H1 (cell line): ENCODE measurements around the gene KLF16. TPM values are rescaled to one million over a fixed set of nuclear protein-coding genes. Genes with fewer than 3 reads are reported as not detected.

Experiments used
- GABPA ChIP-seq: IDR thresholded peaks from 2 replicates; pipeline ENCODE4 v1.6.1; 2011; ENCODE audit warnings: mild to moderate bottlenecking, low read length, moderate library complexity, borderline replicate concordance; ENCODE audit not compliant: insufficient read depth
- KDM5A ChIP-seq: fragments of 200-600 bp; IDR thresholded peaks from 2 replicates; pipeline ENCODE4 v1.7.1; 2012; ENCODE audit warnings: mild to moderate bottlenecking, low read length, inconsistent platforms, mixed read lengths
- SAP30 ChIP-seq: fragments of 300-600 bp; sonication (generic); IDR thresholded peaks from 2 replicates; pipeline ENCODE4 v1.7.1; 2012; ENCODE audit warnings: low read length, moderate library complexity, mild to moderate bottlenecking, inconsistent platforms; ENCODE audit not compliant: insufficient read depth, insufficient replicate concordance
- SP4 ChIP-seq: IDR thresholded peaks from 2 replicates; pipeline ENCODE4 v1.6.1; 2012; ENCODE audit warnings: low read length, inconsistent platforms
- SRF ChIP-seq: IDR thresholded peaks from 2 replicates; pipeline ENCODE4 v1.6.1; 2011; ENCODE audit warnings: mild to moderate bottlenecking, low read depth, low read length, moderate library complexity
- polyA plus RNA-seq, 7 experiments: library from polyadenylated mRNA; depleted of rRNA in 3 of 7; stranded (reverse) in 5 of 7; unstranded in 2 of 7; fragments of >200 nt in 5 of 7; fragments of 200-250 nt in 2 of 7; gene quantifications; 1 replicate in 5 of 7; 2 replicates in 1 of 7; 4 replicates in 1 of 7; pipeline versions ENCODE4 v1.2.1 to v1.2.3, GENCODE V29; 2011 to 2013; ENCODE audit warnings: missing spikeins in 2 of 7, mixed read lengths in 2 of 7
- total RNA-seq: library from RNA; stranded (reverse); fragmentation: NEBNext Ultra II Directional; extraction: Animal tissue kit (Norgen Biotek cat#: 25700); gene quantifications from 2 replicates; pipeline ENCODE4 v1.2.1, GENCODE V29; 2021

KLF16 gene
- total and polyA plus RNA-seq, 2 of the 8 experiments (the other 6 are each of a cell fraction or from before 2014, with no cell fraction given) = 14.3 to 45.9 TPM

DNA sequence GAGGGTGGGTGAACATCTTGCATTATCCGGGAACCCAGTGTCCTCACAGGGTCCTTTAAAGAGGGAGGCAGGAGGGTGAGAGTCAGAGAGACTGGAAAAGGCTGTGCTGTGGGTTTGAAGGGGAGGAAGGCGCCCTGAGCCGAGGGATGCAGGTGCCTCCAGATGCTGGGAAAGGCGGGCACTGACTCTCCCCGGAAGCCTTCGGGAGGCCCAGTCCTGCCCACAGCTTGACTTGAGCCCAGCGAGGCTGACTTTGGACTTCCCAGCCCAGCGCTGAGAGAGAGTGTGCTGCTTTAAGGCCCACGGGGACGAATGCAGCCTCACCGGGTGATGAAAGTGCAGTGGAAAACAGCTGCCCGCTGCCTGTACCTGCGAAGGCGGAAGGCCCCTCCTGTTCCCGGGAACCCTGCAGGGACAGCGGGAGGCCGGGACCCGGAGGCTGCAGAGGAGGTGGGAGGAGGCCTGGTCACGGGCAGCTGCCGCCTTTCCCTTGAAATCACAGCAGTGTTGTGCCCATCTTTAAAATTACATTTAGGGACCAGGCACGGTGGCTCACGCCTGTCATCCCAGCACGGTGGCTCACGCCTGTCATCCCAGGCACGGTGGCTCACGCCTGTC is 31.2 kb downstream of the KLF16 start (continued):
- no peak for TF ChIP-seq GABPA
- TF ChIP-seq SP4 = no peak
- TF ChIP-seq SRF = no peak
- no peak for TF ChIP-seq SAP30
- TF ChIP-seq KDM5A = no peak
